Measurements from ENCODE around the gene TGIF1.

TGIF1 gene

DNA sequence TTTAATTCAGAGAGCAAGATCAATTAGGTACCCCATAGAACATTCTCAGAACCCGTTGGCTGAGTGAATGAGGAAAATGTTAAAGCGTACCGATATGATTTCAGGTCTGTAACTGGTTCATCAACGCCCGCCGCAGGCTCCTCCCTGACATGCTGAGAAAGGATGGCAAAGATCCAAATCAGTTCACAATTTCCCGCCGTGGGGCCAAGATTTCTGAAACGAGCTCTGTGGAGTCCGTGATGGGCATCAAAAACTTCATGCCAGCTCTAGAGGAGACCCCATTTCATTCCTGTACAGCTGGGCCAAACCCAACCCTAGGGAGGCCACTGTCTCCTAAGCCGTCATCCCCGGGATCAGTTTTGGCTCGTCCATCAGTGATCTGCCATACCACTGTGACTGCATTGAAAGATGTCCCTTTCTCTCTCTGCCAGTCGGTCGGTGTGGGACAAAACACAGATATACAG lies 7.3 kb downstream of the TGIF1 start:
- Histone ChIP-seq H3K27ac (ENCODE audit: low read depth, low read length) (peak overlapping the region; percentile 93; the same call in 1 of the 2 replicates), H3K36me3 (ENCODE audit: insufficient read depth, low read length) (peaks cover 67% of the 10 kb centered on the region), H3K27me3 (ENCODE audit: insufficient read depth, low read length) (no peaks in the 10 kb centered on the region), H3K9ac (ENCODE audit: low read depth, low read length) (no peak overlapping the region), H3K4me1 (ENCODE audit: insufficient read depth, low read length) (peaks cover 56% of the 10 kb centered on the region), H3K9me3 (ENCODE audit: insufficient read depth, low read depth, low read length) (no peaks in the 10 kb centered on the region), H3K4me3 (ENCODE audit: low read length) (no peak overlapping the region)
- WGBS: 93% methylated on average over 15 of the region's 15 CpGs

DNA sequence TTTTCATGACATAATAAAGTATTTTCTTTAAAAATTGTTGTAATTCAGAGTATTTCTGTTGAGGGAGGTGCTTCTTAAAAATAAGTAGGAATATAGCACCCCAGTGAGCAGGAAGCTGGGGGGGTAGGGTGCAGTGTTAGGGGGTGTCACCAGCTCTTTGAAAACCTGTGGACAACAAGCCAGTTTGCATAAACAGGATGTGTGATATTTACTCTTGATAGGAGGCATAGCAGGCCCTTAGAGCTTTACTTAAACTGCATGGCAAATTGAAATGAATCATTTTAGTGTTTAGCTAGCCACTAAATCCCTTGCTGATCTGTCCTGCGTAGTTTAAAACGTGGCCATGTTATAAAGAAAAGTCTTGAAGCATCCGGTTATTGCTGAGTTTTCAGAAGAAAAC lies 8.4 kb downstream of the TGIF1 start:
- Histone ChIP-seq H3K27me3 (ENCODE audit: insufficient read depth, low read length) (no peaks in the 10 kb centered on the region), H3K9ac (ENCODE audit: low read depth, low read length) (no peak overlapping the region), H3K9me3 (ENCODE audit: insufficient read depth, low read depth, low read length) (no peaks in the 10 kb centered on the region), H3K4me3 (ENCODE audit: low read length) (no peak overlapping the region), H3K27ac (ENCODE audit: low read depth, low read length) (peak overlapping the region; percentile 78), H3K4me1 (ENCODE audit: insufficient read depth, low read length) (peaks cover 56% of the 10 kb centered on the region), H3K36me3 (ENCODE audit: insufficient read depth, low read length) (peaks cover 62% of the 10 kb centered on the region)
- 76% methylated on average over 3 of the region's 3 CpGs for WGBS

DNA sequence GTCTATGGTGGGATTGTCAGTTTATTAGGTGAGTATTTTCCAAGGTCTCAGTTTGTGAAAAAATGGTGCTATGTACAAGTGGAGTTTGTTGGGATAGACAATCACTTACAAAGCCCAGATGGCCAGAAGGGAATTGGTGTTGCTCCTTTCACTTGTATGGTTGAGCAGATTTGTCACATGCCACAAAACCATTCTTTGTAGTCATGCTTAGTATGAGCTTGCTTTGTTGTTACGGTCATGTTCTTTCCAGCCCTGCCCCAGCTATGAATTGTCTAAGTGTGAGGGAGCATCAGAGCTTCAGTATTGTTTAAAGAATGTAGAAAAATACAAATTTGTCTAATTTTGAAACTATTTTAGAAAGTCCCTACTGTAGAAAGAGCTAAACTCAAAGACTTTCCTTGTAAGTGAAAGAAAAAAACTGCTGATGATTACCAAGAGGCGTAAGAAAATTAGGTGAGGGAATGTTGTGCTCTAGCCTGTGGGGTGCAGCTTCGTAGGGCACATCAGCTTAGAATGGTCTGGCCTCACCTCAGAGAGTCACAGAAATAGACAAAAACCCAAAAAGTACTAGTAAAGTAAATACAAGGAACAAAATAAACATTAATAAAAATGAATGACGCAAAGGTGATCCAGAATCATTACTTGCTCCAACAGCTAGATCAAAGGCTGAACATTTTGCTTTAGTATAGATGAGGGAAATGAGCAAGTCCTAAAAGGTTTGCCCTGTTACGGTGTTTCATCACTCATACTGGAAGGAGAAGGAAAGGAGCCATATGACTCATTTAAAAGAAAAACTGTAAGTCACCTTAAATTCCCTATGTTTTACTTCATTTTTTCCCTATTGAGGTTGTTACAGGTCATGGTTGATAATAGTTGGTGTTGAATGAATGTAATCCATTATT lies 9.2 kb downstream of the TGIF1 start:
- Histone ChIP-seq H3K4me1 (ENCODE audit: insufficient read depth, low read length) (peaks cover 52% of the 10 kb centered on the region), H3K27me3 (ENCODE audit: insufficient read depth, low read length) (no peaks in the 10 kb centered on the region), H3K4me3 (ENCODE audit: low read length) (no peak overlapping the region), H3K9me3 (ENCODE audit: insufficient read depth, low read depth, low read length) (no peaks in the 10 kb centered on the region), H3K27ac (ENCODE audit: low read depth, low read length) (peak overlapping the region; percentile 78), H3K9ac (ENCODE audit: low read depth, low read length) (no peak overlapping the region), H3K36me3 (ENCODE audit: insufficient read depth, low read length) (peaks cover 62% of the 10 kb centered on the region)
- WGBS: 86% methylated on average over 5 of the region's 5 CpGs

DNA sequence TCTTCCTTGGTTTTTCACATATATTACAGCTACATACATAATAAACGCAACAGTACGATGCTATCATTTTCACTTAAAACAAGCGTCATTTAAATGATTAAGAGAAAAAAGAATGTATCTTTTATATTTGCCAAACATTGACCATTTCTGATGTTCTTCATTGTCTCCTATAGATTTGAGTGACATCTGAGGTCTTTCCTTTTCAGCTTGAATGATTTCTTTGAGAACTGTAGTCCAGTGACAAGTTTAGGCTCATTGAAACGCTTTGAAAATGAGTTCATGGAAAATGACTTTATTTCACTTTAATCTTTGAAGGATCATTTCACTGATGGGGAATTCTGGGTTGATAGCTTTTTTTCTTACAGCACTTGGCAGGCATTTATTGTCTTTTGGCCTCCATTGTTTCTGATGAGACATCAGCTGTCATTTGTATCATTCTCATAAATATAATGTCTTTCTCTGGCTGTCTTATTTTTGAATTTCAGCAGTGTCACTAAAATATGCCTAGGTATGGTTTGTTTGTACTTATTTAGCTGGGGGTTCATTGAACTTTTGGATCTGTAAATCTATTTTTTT lies 10.9 kb downstream of the TGIF1 start:
- Histone ChIP-seq H3K9ac (ENCODE audit: low read depth, low read length) (no peak overlapping the region), H3K4me3 (ENCODE audit: low read length) (no peak overlapping the region), H3K27me3 (ENCODE audit: insufficient read depth, low read length) (no peaks in the 10 kb centered on the region), H3K36me3 (ENCODE audit: insufficient read depth, low read length) (peaks cover 55% of the 10 kb centered on the region), H3K9me3 (ENCODE audit: insufficient read depth, low read depth, low read length) (no peaks in the 10 kb centered on the region), H3K4me1 (ENCODE audit: insufficient read depth, low read length) (peaks cover 39% of the 10 kb centered on the region), H3K27ac (ENCODE audit: low read depth, low read length) (no peak overlapping the region)
- 93% methylated on average over 4 of the region's 4 CpGs for WGBS

DNA sequence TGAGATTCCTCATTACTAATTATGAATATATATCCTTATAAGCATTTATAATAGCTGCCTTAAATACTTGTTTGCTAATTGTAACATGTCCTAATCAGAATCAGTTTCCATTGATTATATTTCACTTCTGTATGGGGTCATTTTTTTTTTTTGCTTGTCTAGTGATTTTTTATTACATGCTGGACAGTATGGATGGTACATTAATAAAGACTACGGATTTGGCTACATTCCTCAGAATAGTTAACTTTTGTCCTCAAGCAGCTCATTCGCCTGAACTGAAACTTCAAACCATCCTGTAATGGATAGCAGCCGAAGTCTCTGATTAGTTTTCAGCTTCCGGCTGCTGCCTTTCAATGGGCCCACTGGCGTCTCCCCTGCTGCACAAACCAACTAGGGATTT lies 11.7 kb downstream of the TGIF1 start:
- no peak overlapping the region for H3K4me3 ChIP-seq (ENCODE audit: low read length)
- no peaks in the 10 kb centered on the region for H3K9me3 ChIP-seq (ENCODE audit: insufficient read depth, low read depth, low read length)
- WGBS: 93% methylated on average over 5 of the region's 5 CpGs
- peak overlapping the region; percentile 46; the same call in 1 of the 2 replicates for H3K27ac ChIP-seq (ENCODE audit: low read depth, low read length)
- peaks cover 39% of the 10 kb centered on the region for H3K4me1 ChIP-seq (ENCODE audit: insufficient read depth, low read length)
- no peak overlapping the region for H3K9ac ChIP-seq (ENCODE audit: low read depth, low read length)
- H3K36me3 ChIP-seq (ENCODE audit: insufficient read depth, low read length): peaks cover 47% of the 10 kb centered on the region
- H3K27me3 ChIP-seq (ENCODE audit: insufficient read depth, low read length): no peaks in the 10 kb centered on the region

DNA sequence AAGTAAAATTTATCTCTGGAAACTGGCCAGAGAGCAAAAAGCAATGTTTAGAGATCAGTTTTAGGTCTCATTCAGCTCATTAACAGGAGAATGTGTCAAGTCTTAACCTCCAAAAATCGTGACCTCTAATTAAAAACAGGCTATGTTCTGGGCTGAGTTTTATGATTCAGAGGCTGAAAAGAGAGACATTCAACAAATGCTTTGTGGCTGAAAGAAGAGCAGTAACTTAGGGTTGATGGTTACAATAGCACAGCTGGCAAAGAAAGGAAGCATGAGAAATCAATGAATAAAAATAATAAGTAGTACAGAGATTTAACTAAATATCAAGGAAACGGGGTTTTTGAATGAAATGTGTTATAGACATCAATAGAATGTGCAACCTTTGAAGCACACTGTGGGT lies 13.1 kb downstream of the TGIF1 start:
- Histone ChIP-seq H3K27ac (ENCODE audit: low read depth, low read length) (peak overlapping the region; percentile 46), H3K9ac (ENCODE audit: low read depth, low read length) (no peak overlapping the region)
- 94% methylated on average over 2 of the region's 2 CpGs for WGBS

DNA sequence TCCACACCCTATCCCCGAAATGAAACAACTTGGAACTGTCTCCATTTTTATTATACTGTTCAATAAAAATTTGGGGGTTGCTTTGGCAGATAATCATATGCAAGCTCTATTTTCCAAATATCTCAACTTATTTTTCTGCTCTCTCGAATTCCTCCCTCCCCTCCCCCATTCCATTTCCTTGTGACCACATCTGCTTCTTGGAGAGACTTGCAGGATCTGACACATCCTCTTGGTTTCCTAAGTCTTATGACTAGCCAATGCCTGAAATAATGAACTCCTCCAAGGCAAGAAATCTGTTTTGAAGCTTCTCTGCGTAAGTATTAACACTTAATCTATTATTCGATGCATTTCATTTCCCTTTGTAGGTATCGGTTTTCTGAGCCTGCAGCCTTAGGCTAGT lies 16.1 kb downstream of the TGIF1 start:
- 79% methylated on average over 4 of the region's 5 CpGs for WGBS

More for the DNA sequence above, 13.1 kb downstream of the TGIF1 start:
- no peaks in the 10 kb centered on the region for H3K9me3 ChIP-seq (ENCODE audit: insufficient read depth, low read depth, low read length)
- no peaks in the 10 kb centered on the region for H3K27me3 ChIP-seq (ENCODE audit: insufficient read depth, low read length)
- H3K4me3 ChIP-seq (ENCODE audit: low read length): no peak overlapping the region
- peaks cover 33% of the 10 kb centered on the region for H3K4me1 ChIP-seq (ENCODE audit: insufficient read depth, low read length)
- peaks cover 34% of the 10 kb centered on the region for H3K36me3 ChIP-seq (ENCODE audit: insufficient read depth, low read length)

DNA sequence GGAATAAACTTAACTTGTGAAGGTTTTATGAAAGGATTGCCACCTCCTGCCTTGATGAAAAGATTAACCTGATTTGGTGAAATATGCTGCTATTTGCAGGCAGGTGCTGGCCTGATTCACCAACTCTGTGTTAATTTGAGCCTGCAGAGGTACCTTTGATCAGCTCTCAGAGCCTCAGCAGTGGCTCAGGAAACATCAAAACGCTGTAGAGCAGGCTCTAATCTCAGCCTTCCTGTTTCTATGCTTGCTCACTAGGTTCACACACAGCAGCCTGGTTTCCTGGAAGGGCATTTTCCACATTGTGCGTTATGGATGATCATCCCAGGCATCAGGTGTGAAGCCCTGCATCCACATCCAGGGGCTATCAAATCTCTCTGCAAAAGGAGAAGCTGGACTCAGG lies 16.9 kb downstream of the TGIF1 start:
- Histone ChIP-seq H3K27ac (ENCODE audit: low read depth, low read length) (peak overlapping the region; percentile 38; the same call in 1 of the 2 replicates), H3K27me3 (ENCODE audit: insufficient read depth, low read length) (no peaks in the 10 kb centered on the region), H3K4me1 (ENCODE audit: insufficient read depth, low read length) (peaks cover 24% of the 10 kb centered on the region), H3K4me3 (ENCODE audit: low read length) (no peak overlapping the region), H3K36me3 (ENCODE audit: insufficient read depth, low read length) (no peaks in the 10 kb centered on the region; the same call in 1 of the 2 replicates), H3K9me3 (ENCODE audit: insufficient read depth, low read depth, low read length) (no peaks in the 10 kb centered on the region), H3K9ac (ENCODE audit: low read depth, low read length) (no peak overlapping the region; the same call in 1 of the 2 replicates)
- 15% methylated on average over 2 of the region's 2 CpGs for WGBS

More for the DNA sequence above, 16.1 kb downstream of the TGIF1 start:
- H3K4me3 ChIP-seq (ENCODE audit: low read length): no peak overlapping the region
- no peak overlapping the region for H3K9ac ChIP-seq (ENCODE audit: low read depth, low read length)
- peaks cover 24% of the 10 kb centered on the region for H3K4me1 ChIP-seq (ENCODE audit: insufficient read depth, low read length)
- H3K27me3 ChIP-seq (ENCODE audit: insufficient read depth, low read length): no peaks in the 10 kb centered on the region
- H3K27ac ChIP-seq (ENCODE audit: low read depth, low read length): no peak overlapping the region
- no peaks in the 10 kb centered on the region for H3K9me3 ChIP-seq (ENCODE audit: insufficient read depth, low read depth, low read length)
- H3K36me3 ChIP-seq (ENCODE audit: insufficient read depth, low read length): peaks cover 6% of the 10 kb centered on the region

DNA sequence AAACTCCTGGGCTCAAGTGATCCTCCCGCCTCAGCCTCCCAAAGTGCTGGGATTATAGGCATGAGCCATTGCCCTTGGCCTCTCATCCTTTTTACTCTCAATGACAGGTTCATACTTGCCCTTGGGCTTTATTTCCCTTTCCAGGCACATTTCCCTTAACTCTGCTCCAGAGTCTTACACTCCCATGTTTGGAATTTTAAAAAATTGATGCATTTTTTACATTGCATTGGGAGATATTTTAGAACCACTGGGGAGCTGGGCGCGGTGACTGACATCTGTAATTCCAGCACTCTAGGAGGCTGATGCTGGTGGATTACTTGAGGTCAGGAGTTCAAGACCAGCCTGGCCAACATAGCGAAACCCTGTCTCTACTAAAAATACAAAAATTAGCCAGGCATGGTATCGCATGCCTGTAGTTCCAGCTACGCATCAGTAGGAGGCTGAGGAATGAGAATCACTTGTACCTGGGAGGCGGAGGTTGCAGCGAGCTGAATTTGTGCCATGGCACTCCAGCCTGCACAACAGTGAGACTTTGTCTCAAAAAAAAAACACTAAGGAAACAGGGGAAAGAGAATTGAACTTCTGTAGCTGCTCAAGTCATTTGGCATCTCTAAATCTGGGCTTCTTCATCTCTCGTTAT lies 18.2 kb downstream of the TGIF1 start:
- no peak overlapping the region for H3K4me3 ChIP-seq (ENCODE audit: low read length)
- peaks cover 24% of the 10 kb centered on the region for H3K4me1 ChIP-seq (ENCODE audit: insufficient read depth, low read length)
- H3K27ac ChIP-seq (ENCODE audit: low read depth, low read length): no peak overlapping the region
- H3K9ac ChIP-seq (ENCODE audit: low read depth, low read length): no peak overlapping the region
- H3K36me3 ChIP-seq (ENCODE audit: insufficient read depth, low read length): no peaks in the 10 kb centered on the region
- WGBS: 91% methylated on average over 8 of the region's 9 CpGs
- no peaks in the 10 kb centered on the region for H3K9me3 ChIP-seq (ENCODE audit: insufficient read depth, low read depth, low read length)
- no peaks in the 10 kb centered on the region for H3K27me3 ChIP-seq (ENCODE audit: insufficient read depth, low read length)

DNA sequence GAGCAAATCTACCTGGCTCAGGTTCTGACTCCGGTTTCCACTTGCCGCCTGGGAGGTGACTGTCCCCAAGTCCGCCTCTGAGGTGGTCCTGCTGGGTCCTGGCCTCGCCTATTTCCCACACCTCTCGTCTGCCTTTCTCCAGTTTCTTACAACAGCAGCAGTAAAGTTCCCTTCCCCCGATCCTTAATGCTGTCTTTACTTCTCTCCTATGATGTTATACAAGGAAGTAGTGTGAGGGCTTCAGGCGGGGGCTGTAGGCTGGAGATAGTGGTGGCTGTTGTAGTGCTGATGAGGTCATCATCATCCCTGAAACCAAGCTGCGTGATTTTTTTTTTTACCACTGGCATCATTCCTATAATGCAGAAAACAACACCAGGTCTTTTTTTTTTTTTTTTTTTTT lies 18.9 kb downstream of the TGIF1 start:
- WGBS: 74% methylated on average over 7 of the region's 8 CpGs
- Histone ChIP-seq H3K4me1 (ENCODE audit: insufficient read depth, low read length) (peaks cover 24% of the 10 kb centered on the region), H3K4me3 (ENCODE audit: low read length) (no peak overlapping the region), H3K36me3 (ENCODE audit: insufficient read depth, low read length) (no peaks in the 10 kb centered on the region), H3K27ac (ENCODE audit: low read depth, low read length) (no peak overlapping the region), H3K9me3 (ENCODE audit: insufficient read depth, low read depth, low read length) (no peaks in the 10 kb centered on the region), H3K27me3 (ENCODE audit: insufficient read depth, low read length) (no peaks in the 10 kb centered on the region), H3K9ac (ENCODE audit: low read depth, low read length) (no peak overlapping the region)

DNA sequence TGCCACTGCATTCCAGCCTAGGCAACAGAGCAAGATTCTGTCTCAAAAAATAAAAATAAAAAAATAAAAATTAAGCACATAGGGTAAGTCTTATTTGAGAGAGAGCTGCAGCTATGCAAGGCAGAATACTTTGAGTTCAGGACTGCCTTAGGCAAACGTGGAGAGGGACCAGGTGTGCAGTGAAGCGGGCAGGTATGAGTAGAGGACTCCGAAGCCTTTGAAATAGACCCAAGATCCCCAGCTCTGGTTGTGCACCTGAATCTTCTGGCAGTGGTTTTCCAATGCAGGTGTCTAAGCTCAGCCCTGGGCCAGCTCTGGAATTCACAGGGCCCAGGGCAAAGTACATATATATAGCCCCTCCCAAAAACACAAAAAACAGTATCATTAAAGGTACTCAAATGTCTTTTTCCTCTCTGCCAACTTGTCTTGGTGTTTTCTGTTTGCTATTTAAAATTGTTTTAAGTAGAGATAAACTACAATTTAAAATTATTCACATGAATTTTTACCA lies 21.2 kb downstream of the TGIF1 start:
- WGBS: 96% methylated on average over 3 of the region's 3 CpGs
- peaks cover 8% of the 10 kb centered on the region; the same call in 1 of the 2 replicates for H3K9me3 ChIP-seq (ENCODE audit: insufficient read depth, low read depth, low read length)
- H3K27ac ChIP-seq (ENCODE audit: low read depth, low read length): no peak overlapping the region
- H3K4me1 ChIP-seq (ENCODE audit: insufficient read depth, low read length): peaks cover 18% of the 10 kb centered on the region
- no peak overlapping the region for H3K4me3 ChIP-seq (ENCODE audit: low read length)
- H3K9ac ChIP-seq (ENCODE audit: low read depth, low read length): no peak overlapping the region
- H3K27me3 ChIP-seq (ENCODE audit: insufficient read depth, low read length): no peaks in the 10 kb centered on the region
- peaks cover 3% of the 10 kb centered on the region; the same call in 1 of the 2 replicates for H3K36me3 ChIP-seq (ENCODE audit: insufficient read depth, low read length)
